Stimulated activated CD8-positive, alpha-beta memory T cell treated with anti-CD3 and anti-CD28 coated beads, Interleukin-4, amount 100 ng/mL, for 48 hours (primary cell): ENCODE measurements around the gene ATP10B.
"Not testable (repeated sequence)": the region's sequence is repeated elsewhere in the genome, so short reads cannot be mapped to it uniquely, and the experiment has no call there.

Experiments used
- DNase-seq: peaks from one replicate; pipeline ENCODE4 v3.0.0-alpha.2; 2020

The ATP10B gene

GRCh38 chr5:160750938-160751657, 100.9 kb downstream of the ATP10B start:
- no peak for DNase-seq

- DNase-seq: no peak
These were observed 102.3 kb downstream of the ATP10B start for GRCh38 chr5:160749682-160750081.

GRCh38 chr5:160749026-160749425, 103.0 kb downstream of the ATP10B start:
- no peak for DNase-seq

- no peak for DNase-seq
These were observed 104.0 kb downstream of the ATP10B start for GRCh38 chr5:160747987-160748386.

- DNase-seq: no peak
These were observed 104.5 kb downstream of the ATP10B start for GRCh38 chr5:160747559-160747958.

- DNase-seq: no peak
These were observed 107.5 kb downstream of the ATP10B start for GRCh38 chr5:160744268-160745101.

GRCh38 chr5:160743027-160743426, 109.0 kb downstream of the ATP10B start:
- DNase-seq: no peak

- DNase-seq: no peak
These were observed 109.6 kb downstream of the ATP10B start for GRCh38 chr5:160742446-160742845.

GRCh38 chr5:160727296-160727997, 124.6 kb downstream of the ATP10B start:
- no peak for DNase-seq

GRCh38 chr5:160726721-160727120, 125.3 kb downstream of the ATP10B start:
- no peak for DNase-seq

GRCh38 chr5:160720822-160721221, 131.2 kb downstream of the ATP10B start:
- no peak for DNase-seq

- not testable (repeated sequence) for DNase-seq
These were observed 136.5 kb downstream of the ATP10B start for GRCh38 chr5:160715508-160715907.

GRCh38 chr5:160703547-160704189, 148.3 kb downstream of the ATP10B start:
- no peak for DNase-seq

- DNase-seq: no peak
These were observed 149.1 kb downstream of the ATP10B start for GRCh38 chr5:160702934-160703333.

GRCh38 chr5:160702311-160702803, 149.7 kb downstream of the ATP10B start:
- no peak for DNase-seq

- no peak for DNase-seq
These were observed 150.6 kb downstream of the ATP10B start for GRCh38 chr5:160701403-160701802.

- no peak for DNase-seq
These were observed 152.7 kb downstream of the ATP10B start for GRCh38 chr5:160699301-160699700.

GRCh38 chr5:160697281-160697680, 154.7 kb downstream of the ATP10B start:
- no peak for DNase-seq

- DNase-seq: no peak
These were observed 157.1 kb downstream of the ATP10B start for GRCh38 chr5:160694896-160695295.

- no peak for DNase-seq
These were observed 158.1 kb downstream of the ATP10B start for GRCh38 chr5:160693831-160694465.

GRCh38 chr5:160692271-160692670, 159.7 kb downstream of the ATP10B start:
- no peak for DNase-seq

- no peak for DNase-seq
These were observed 166.3 kb downstream of the ATP10B start for GRCh38 chr5:160685695-160686094.
